ENCODE data around the gene PIK3CD. TPM values are rescaled to one million over a fixed set of nuclear protein-coding genes. Genes with fewer than 3 reads are reported as not detected.

PIK3CD gene
- polyA plus RNA-seq, 1 of the 3 experiments (the other 2 are of a cell fraction), result 6.0 TPM

DNA sequence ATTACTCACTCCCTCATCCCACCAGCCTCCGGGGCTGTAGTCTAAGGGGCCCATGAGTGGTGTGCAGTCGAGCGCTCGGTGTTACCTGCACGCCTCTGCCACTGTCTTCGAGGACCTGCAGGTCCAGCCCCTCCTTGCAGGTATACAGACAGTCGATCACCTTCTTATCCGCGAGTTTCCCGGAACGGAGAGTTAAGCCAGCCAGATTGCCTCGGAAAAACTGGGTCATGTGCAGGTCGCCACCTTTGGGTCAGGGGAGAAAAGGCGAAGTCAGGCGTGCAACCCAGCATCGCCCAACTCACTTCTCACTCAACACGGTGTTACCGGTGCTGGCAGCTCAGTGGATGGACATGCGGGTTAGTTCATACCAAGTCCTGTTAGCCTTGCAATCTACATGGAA, 84.3 kb downstream of the PIK3CD start:
- Histone ChIP-seq H3K4me1 (ENCODE audit: control insufficient read depth in 1 of 2, insufficient read depth in 2 of 2, low read depth in 1 of 2, low read length in 1 of 2) (no peaks in the 10 kb centered on the region), H3K9ac (no peak overlapping the region), H3K27ac (ENCODE audit: low read depth in 2 of 2, low read length in 1 of 2) (no peak overlapping the region), H3K9me3 (no peaks in the 10 kb centered on the region), H3K79me2 (ENCODE audit: insufficient read depth) (no peaks in the 10 kb centered on the region), H3K9me2 (no peaks in the 10 kb centered on the region), H3K36me3 (replicated peaks in 1 of 2; ENCODE audit: control insufficient read depth in 1 of 2, insufficient read depth in 2 of 2, low read length in 1 of 2) (peaks cover 13 to 63% of the 10 kb centered on the region in 2 experiments), H3K4me2 (no peak overlapping the region), H3F3A (replicated peaks; ENCODE audit: insufficient read depth) (no peaks in the 10 kb centered on the region), H2AFZ (ENCODE audit: low read depth) (no peak overlapping the region), H4K20me1 (ENCODE audit: insufficient read depth) (no peaks in the 10 kb centered on the region), H3K27me3 (ENCODE audit: insufficient read depth) (no peaks in the 10 kb centered on the region), H3K4me3 (ENCODE audit: low read depth in 2 of 2, low read length in 1 of 2) (no peak overlapping the region)
- DNase-seq, result no peak
- WGBS (ENCODE audit: low lambda C conversion rate), result 94% methylated on average over 18 of the region's 19 CpGs
- TF ChIP-seq RCOR1 (IDR thresholded peaks at IDR 0.05; ENCODE audit: low read length) (no peak), FOSL2 (IDR thresholded peaks at IDR 0.05; ENCODE audit: borderline replicate concordance, low read depth) (no peak), POLR2AphosphoS5 (IDR thresholded peaks at IDR 0.05; ENCODE audit: low read depth, low read length) (no peak)
- CTCF ChIA-PET, result interaction anchor here (1.4 kb wide), 1 partner anchor 11 kb away, joined by 9 read pairs; no protein-coding TSS in a partner anchor
- POLR2A ChIA-PET, result no interaction called here

- Histone ChIP-seq H4K20me1 (ENCODE audit: insufficient read depth) (no peaks in the 10 kb centered on the region), H3K9ac (no peak overlapping the region), H3K4me2 (no peak overlapping the region), H3K27ac (ENCODE audit: low read depth in 2 of 2, low read length in 1 of 2) (no peak overlapping the region), H3K4me1 (ENCODE audit: control insufficient read depth in 1 of 2, insufficient read depth in 2 of 2, low read depth in 1 of 2, low read length in 1 of 2) (no peaks in the 10 kb centered on the region), H3K27me3 (ENCODE audit: insufficient read depth) (no peaks in the 10 kb centered on the region), H2AFZ (ENCODE audit: low read depth) (no peak overlapping the region), H3K79me2 (ENCODE audit: insufficient read depth) (no peaks in the 10 kb centered on the region), H3K4me3 (ENCODE audit: low read depth in 2 of 2, low read length in 1 of 2) (no peak overlapping the region), H3K9me3 (no peaks in the 10 kb centered on the region), H3K36me3 (replicated peaks in 1 of 2; ENCODE audit: control insufficient read depth in 1 of 2, insufficient read depth in 2 of 2, low read length in 1 of 2) (peaks cover 17 to 63% of the 10 kb centered on the region in 2 experiments), H3F3A (replicated peaks; ENCODE audit: insufficient read depth) (no peaks in the 10 kb centered on the region), H3K9me2 (no peaks in the 10 kb centered on the region)
- CTCF ChIA-PET, result interaction anchor here (1.4 kb wide), 1 partner anchor 11 kb away, joined by 9 read pairs; no protein-coding TSS in a partner anchor
- POLR2A ChIA-PET, result no interaction called here
- TF ChIP-seq NFIC (IDR thresholded peaks at IDR 0.05; ENCODE audit: borderline replicate concordance) (no peak), IRF3 (IDR thresholded peaks at IDR 0.05; ENCODE audit: low read depth, low read length) (no peak), ELF1 (IDR thresholded peaks at IDR 0.05) (no peak), EP300 (IDR thresholded peaks at IDR 0.05; ENCODE audit: borderline replicate concordance in 1 of 2, low read depth in 1 of 2, low read length in 1 of 2) (no peak), TEAD4 (IDR thresholded peaks at IDR 0.05; ENCODE audit: borderline replicate concordance, insufficient read depth) (no peak), EZH2phosphoT487 (IDR thresholded peaks at IDR 0.05; ENCODE audit: borderline replicate concordance, low read depth) (no peak), YY1 (IDR thresholded peaks at IDR 0.05; ENCODE audit: low read depth) (no peak), FOXM1 (IDR thresholded peaks at IDR 0.05; ENCODE audit: low read depth) (no peak), POLR2AphosphoS5 (IDR thresholded peaks at IDR 0.05; ENCODE audit: low read depth, low read length) (no peak), FOSL2 (IDR thresholded peaks at IDR 0.05; ENCODE audit: borderline replicate concordance, low read depth) (no peak), RXRA (IDR thresholded peaks at IDR 0.05; ENCODE audit: borderline replicate concordance, low read depth) (no peak), TCF12 (IDR thresholded peaks at IDR 0.05) (no peak), RFX5 (IDR thresholded peaks at IDR 0.05; ENCODE audit: low read length) (no peak), FOXJ3 (CRISPR knock-in tag; IDR thresholded peaks at IDR 0.05) (no peak), TAF1 (IDR thresholded peaks at IDR 0.05; ENCODE audit: borderline replicate concordance, low read depth, low read length) (no peak), GATA2 (CRISPR knock-in tag; IDR thresholded peaks at IDR 0.05) (no peak), MXI1 (IDR thresholded peaks at IDR 0.05; ENCODE audit: low read depth, low read length) (no peak), RCOR1 (IDR thresholded peaks at IDR 0.05; ENCODE audit: low read length) (no peak)
- TF ChIP-seq, protein P1, sequence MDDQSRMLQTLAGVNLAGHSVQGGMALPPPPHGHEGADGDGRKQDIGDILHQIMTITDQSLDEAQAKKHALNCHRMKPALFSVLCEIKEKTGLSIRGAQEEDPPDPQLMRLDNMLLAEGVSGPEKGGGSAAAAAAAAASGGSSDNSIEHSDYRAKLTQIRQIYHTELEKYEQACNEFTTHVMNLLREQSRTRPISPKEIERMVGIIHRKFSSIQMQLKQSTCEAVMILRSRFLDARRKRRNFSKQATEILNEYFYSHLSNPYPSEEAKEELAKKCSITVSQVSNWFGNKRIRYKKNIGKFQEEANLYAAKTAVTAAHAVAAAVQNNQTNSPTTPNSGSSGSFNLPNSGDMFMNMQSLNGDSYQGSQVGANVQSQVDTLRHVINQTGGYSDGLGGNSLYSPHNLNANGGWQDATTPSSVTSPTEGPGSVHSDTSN (IDR thresholded peaks at IDR 0.05), result no peak
- DNase-seq, result no peak
- 96% methylated on average over 5 of the region's 5 CpGs for WGBS (ENCODE audit: low lambda C conversion rate)
Measured at GRCh38 chr1:9736241-9736640, 84.7 kb downstream of the PIK3CD start.

Data from SK-N-SH (cell line).